ENCODE data around the gene SUN5.

- TF ChIP-seq CTCF (IDR thresholded peaks at IDR 0.05) (no peak), EZH2 (IDR thresholded peaks at IDR 0.05; ENCODE audit: borderline replicate concordance, insufficient read depth, low read depth, low read length, poor library complexity, severe bottlenecking) (no peak)
Measured at GRCh38 chr20:32963176-32963575, 41.1 kb downstream of the SUN5 start.

All from B cell (primary cell).